Mesenchymal stem cell (in vitro differentiated cells and primary cell): ENCODE measurements around the gene C1orf87.

ENCODE experiments used
- DNase-seq: peaks from one replicate; pipeline ENCODE4 v3.0.0-alpha.2; 2013
- H2AFZ ChIP-seq: one replicate; pipeline ENCODE4 v1.6.1; 2013; ENCODE audit warnings: low read depth, mild to moderate bottlenecking, control low read depth, inconsistent platforms, low read length, moderate library complexity
- H2AK5ac ChIP-seq: 2 replicates; pipeline ENCODE4 v1.6.1; 2013; ENCODE audit warnings: low read length, moderate library complexity, mild to moderate bottlenecking, inconsistent platforms; ENCODE audit not compliant: severe bottlenecking
- H2BK120ac ChIP-seq: one replicate; pipeline ENCODE4 v1.6.1; 2013; ENCODE audit warnings: low read depth, mild to moderate bottlenecking, inconsistent platforms, low read length, moderate library complexity
- H2BK12ac ChIP-seq, 2 experiments: one replicate each; pipeline ENCODE4 v1.6.1; 2013; ENCODE audit warnings: inconsistent platforms in 2 of 2, low read length in 2 of 2, mild to moderate bottlenecking in 2 of 2, moderate library complexity in 2 of 2, control low read depth in 1 of 2
- H2BK15ac ChIP-seq: one replicate; pipeline ENCODE4 v1.6.1; 2013; ENCODE audit warnings: mild to moderate bottlenecking, low read depth, inconsistent platforms; ENCODE audit not compliant: poor library complexity, severe bottlenecking
- H2BK5ac ChIP-seq: 2 replicates; pipeline ENCODE4 v1.6.1; 2013; ENCODE audit warnings: low read depth, mild to moderate bottlenecking, low read length, control low read depth, inconsistent platforms; ENCODE audit not compliant: poor library complexity, severe bottlenecking
- H3K14ac ChIP-seq, 2 experiments: one replicate each; pipeline ENCODE4 v1.6.1; 2013; ENCODE audit warnings: inconsistent platforms in 2 of 2, low read length in 2 of 2, control low read depth in 1 of 2, mild to moderate bottlenecking in 1 of 2, moderate library complexity in 1 of 2
- H3K18ac ChIP-seq, 2 experiments: one replicate each; pipeline ENCODE4 v1.6.1; 2013; ENCODE audit warnings: inconsistent platforms in 2 of 2, low read length in 2 of 2, control low read depth in 1 of 2, low read depth in 1 of 2, mild to moderate bottlenecking in 1 of 2
- H3K23ac ChIP-seq, 2 experiments: one replicate each; pipeline ENCODE4 v1.6.1; 2013; ENCODE audit warnings: inconsistent platforms in 2 of 2, low read length in 2 of 2, mild to moderate bottlenecking in 2 of 2, moderate library complexity in 2 of 2, control low read depth in 1 of 2
- H3K27ac ChIP-seq: 2 replicates; pipeline ENCODE4 v1.5.1; 2013; ENCODE audit warnings: mild to moderate bottlenecking, moderate library complexity, low read length, control low read depth, inconsistent platforms; ENCODE audit not compliant: poor library complexity, severe bottlenecking
- H3K27me3 ChIP-seq, 2 experiments: 2 replicates each; pipeline versions ENCODE4 v1.6.1 to v1.7.0; 2013; ENCODE audit warnings: low read length in 2 of 2, mild to moderate bottlenecking in 2 of 2, moderate library complexity in 2 of 2, control low read depth in 1 of 2, inconsistent platforms in 1 of 2; ENCODE audit not compliant: control insufficient read depth in 1 of 2, insufficient read depth in 1 of 2
- H3K36me3 ChIP-seq, 2 experiments: 2 replicates each; pipeline versions ENCODE4 v1.6.1 to v1.7.0; 2013; ENCODE audit warnings: low read length in 2 of 2, control low read depth in 1 of 2, inconsistent platforms in 1 of 2, low read depth in 1 of 2, mild to moderate bottlenecking in 1 of 2; ENCODE audit not compliant: insufficient read depth in 2 of 2, control insufficient read depth in 1 of 2
- H3K4ac ChIP-seq, 2 experiments: one replicate each; pipeline ENCODE4 v1.6.1; 2013; ENCODE audit warnings: inconsistent platforms in 2 of 2, low read length in 2 of 2, mild to moderate bottlenecking in 2 of 2, moderate library complexity in 2 of 2, control low read depth in 1 of 2, low read depth in 1 of 2
- H3K4me1 ChIP-seq: 2 replicates; pipeline ENCODE4 v1.6.1; 2013; ENCODE audit warnings: low read depth, low read length, control low read depth; ENCODE audit not compliant: control insufficient read depth, insufficient read depth
- H3K4me2 ChIP-seq: 2 replicates; pipeline ENCODE4 v1.6.1; 2013; ENCODE audit warnings: low read length, mild to moderate bottlenecking, inconsistent platforms; ENCODE audit not compliant: poor library complexity, severe bottlenecking
- H3K4me3 ChIP-seq, 2 experiments: 2 replicates each; pipeline versions ENCODE4 v1.5.1 to v1.7.0; 2013; ENCODE audit warnings: low read length in 2 of 2, mild to moderate bottlenecking in 2 of 2, control low read depth in 1 of 2, low read depth in 1 of 2; ENCODE audit not compliant: insufficient read depth in 1 of 2
- H3K79me1 ChIP-seq: replicated peaks from 2 replicates; pipeline ENCODE4 v1.6.1; 2013; ENCODE audit warnings: mild to moderate bottlenecking, control low read depth, low read length, inconsistent platforms; ENCODE audit not compliant: poor library complexity, severe bottlenecking
- H3K9ac ChIP-seq: 2 replicates; pipeline ENCODE4 v1.7.0; 2013; ENCODE audit warnings: mild to moderate bottlenecking, low read length, moderate library complexity
- H3K9me3 ChIP-seq: 2 replicates; pipeline ENCODE4 v1.7.0; 2013; ENCODE audit warnings: mild to moderate bottlenecking, low read length; ENCODE audit not compliant: control insufficient read depth
- H4K8ac ChIP-seq: one replicate; pipeline ENCODE4 v1.6.1; 2013; ENCODE audit warnings: inconsistent platforms, mild to moderate bottlenecking, low read length, moderate library complexity
- H4K91ac ChIP-seq: one replicate; pipeline ENCODE4 v1.6.1; 2013; ENCODE audit warnings: mild to moderate bottlenecking, low read length, inconsistent platforms
- WGBS: methylation state at CpG from one replicate; pipeline ENCODE4 v1.1.7; 2013; ENCODE audit warnings: mixed read lengths; 5-methylcytosine and 5-hydroxymethylcytosine counted together

The C1orf87 gene

DNA sequence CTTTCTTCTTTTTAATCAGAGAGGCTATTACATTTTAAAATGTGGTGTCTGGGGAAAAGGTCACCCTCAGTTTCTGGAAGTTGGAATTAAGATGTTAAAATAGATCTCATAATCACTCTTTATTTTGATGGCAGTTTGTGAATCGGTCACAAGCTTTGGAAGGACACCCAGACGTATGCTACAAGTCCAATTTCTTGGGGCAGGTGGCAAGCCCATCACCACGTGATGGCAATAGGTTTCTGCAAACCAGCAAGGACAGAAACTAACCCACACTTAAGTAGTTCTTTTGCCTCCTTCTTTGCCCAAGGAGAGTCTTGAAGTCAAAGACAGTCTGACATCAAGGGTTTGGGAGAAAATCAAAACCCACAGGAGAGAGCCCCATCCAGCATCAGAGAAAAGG, 72.9 kb downstream of the C1orf87 start:
- Histone ChIP-seq H4K8ac (no peak overlapping the region), H4K91ac (no peak overlapping the region), H3K4ac (no peak overlapping the region), H3K79me1 (no peaks in the 10 kb centered on the region), H3K4me1 (peaks cover 2% of the 10 kb centered on the region), H3K27ac (no peak overlapping the region), H2BK120ac (no peak overlapping the region), H3K4me3 (no peak overlapping the region), H3K27me3 (peaks cover 0 to 4% of the 10 kb centered on the region in 2 experiments), H3K23ac (no peak overlapping the region), H2BK12ac (no peak overlapping the region), H3K14ac (no peak overlapping the region), H2BK5ac (no peak overlapping the region), H2BK15ac (no peak overlapping the region), H3K36me3 (no peaks in the 10 kb centered on the region), H3K18ac (no peak overlapping the region), H3K9me3 (no peaks in the 10 kb centered on the region), H3K4me2 (no peak overlapping the region), H2AK5ac (no peak overlapping the region), H3K9ac (no peak overlapping the region), H2AFZ (no peak overlapping the region)
- WGBS, result 87% methylated on average over 3 of the region's 3 CpGs
- no peak for DNase-seq

DNA sequence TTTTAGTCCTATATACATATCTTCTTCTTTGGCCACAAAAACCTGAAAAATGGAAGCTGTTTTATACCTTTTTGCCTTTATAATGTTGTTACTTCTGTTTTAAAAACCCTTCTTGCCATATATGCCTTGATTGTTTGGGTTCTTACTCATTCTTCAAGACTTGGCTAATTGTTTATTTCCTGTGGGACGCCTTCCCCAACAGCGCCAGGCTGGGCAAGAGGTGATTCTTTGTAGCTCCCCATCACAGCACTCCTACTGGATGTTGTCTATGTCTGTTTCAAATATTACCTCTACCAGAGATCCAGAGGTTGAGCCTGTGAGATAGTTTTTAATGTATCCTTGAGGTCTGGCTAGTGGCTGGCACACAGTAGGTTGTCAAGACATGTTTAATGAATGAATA, 73.8 kb downstream of the C1orf87 start:
- no peak overlapping the region for H2AK5ac ChIP-seq
- 68% methylated on average over 2 of the region's 2 CpGs for WGBS

DNA sequence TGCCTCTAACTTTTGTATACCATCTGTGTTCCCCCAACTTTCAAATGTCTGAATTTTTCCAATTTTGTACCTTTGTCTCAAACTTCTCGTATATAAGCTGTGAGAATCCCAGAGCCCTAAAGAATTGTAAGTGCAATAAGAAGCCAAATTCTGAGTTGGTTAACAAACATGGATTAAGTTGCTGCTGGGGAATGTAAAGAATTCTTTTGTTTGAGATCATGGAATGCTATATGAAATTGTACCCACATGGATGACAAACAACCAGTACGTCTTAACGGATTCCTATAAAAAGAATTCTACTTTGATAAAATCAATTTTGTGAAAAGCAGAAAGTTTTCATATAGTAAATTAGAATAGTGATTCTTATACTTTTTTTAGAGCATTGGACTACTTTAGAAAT, 74.6 kb downstream of the C1orf87 start:
- Histone ChIP-seq H2AK5ac (no peak overlapping the region), H3K9ac (no peak overlapping the region), H4K91ac (no peak overlapping the region), H2AFZ (no peak overlapping the region), H3K14ac (no peak overlapping the region), H2BK15ac (no peak overlapping the region), H3K4me1 (peaks cover 2% of the 10 kb centered on the region), H3K27me3 (peaks cover 0 to 4% of the 10 kb centered on the region in 2 experiments), H3K79me1 (no peaks in the 10 kb centered on the region), H3K23ac (no peak overlapping the region), H3K4ac (no peak overlapping the region), H3K27ac (no peak overlapping the region), H3K9me3 (no peaks in the 10 kb centered on the region), H2BK120ac (no peak overlapping the region), H3K36me3 (no peaks in the 10 kb centered on the region), H3K4me2 (no peak overlapping the region), H2BK5ac (no peak overlapping the region), H4K8ac (no peak overlapping the region), H3K18ac (no peak overlapping the region), H2BK12ac (no peak overlapping the region), H3K4me3 (no peak overlapping the region)
- WGBS, result 80% methylated on average over 1 of the region's 3 CpGs
- no peak for DNase-seq

More for the DNA sequence above, 73.8 kb downstream of the C1orf87 start:
- Histone ChIP-seq H3K9me3 (no peaks in the 10 kb centered on the region), H3K9ac (no peak overlapping the region), H3K18ac (no peak overlapping the region), H3K4me1 (peaks cover 2% of the 10 kb centered on the region), H3K36me3 (no peaks in the 10 kb centered on the region), H2BK120ac (no peak overlapping the region), H3K79me1 (no peaks in the 10 kb centered on the region), H2AFZ (no peak overlapping the region), H3K4me2 (no peak overlapping the region), H2BK5ac (no peak overlapping the region), H3K23ac (no peak overlapping the region), H3K27ac (no peak overlapping the region), H2BK15ac (no peak overlapping the region), H3K27me3 (peaks cover 0 to 4% of the 10 kb centered on the region in 2 experiments), H3K14ac (no peak overlapping the region), H4K8ac (no peak overlapping the region), H3K4ac (no peak overlapping the region), H4K91ac (no peak overlapping the region), H3K4me3 (no peak overlapping the region), H2BK12ac (no peak overlapping the region)
- no peak for DNase-seq

DNA sequence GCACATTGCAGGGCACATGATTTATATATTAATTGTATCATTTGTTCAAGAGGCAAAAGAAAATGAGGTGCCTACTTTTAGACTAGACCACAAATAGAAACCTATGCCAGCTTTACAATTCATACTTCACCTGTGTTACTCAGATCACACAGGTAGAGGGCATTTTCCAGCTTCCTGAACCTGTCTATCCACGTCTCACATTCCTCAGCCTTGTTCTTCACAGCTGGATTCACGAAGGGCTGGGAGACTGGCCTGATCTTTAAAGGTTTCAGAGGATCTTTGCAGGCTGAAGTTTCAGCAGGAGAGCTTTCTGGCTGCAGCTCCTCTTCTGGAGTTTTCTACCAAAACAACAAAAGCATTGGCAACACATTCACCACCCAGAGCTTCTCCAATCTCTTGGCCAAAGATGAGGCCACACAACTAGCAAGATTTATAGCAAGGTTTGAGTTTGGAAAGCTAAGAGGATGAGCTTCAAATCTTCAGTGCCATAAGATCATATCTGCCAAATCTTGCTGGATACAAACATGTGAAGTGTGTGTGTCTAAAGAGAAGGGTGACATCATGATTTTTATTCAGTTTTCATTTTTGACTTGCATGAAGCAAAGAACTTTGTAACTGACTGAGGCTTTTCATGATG, 76.0 kb downstream of the C1orf87 start:
- peak overlapping the region; percentile 67 for H2AK5ac ChIP-seq
- peaks cover 0 to 4% of the 10 kb centered on the region in 2 experiments for H3K27me3 ChIP-seq
- H2AFZ ChIP-seq, result no peak overlapping the region
- H3K9me3 ChIP-seq, result no peaks in the 10 kb centered on the region
- no peak overlapping the region for H2BK12ac ChIP-seq
- H3K4me3 ChIP-seq, result no peak overlapping the region
- H2BK5ac ChIP-seq, result no peak overlapping the region
- no peak overlapping the region for H3K18ac ChIP-seq
- H3K27ac ChIP-seq, result no peak overlapping the region
- no peak overlapping the region for H3K14ac ChIP-seq
- H2BK120ac ChIP-seq, result no peak overlapping the region
- no peaks in the 10 kb centered on the region for H3K79me1 ChIP-seq
- H4K8ac ChIP-seq, result no peak overlapping the region
- 26% methylated on average over 2 of the region's 2 CpGs for WGBS
- no peak overlapping the region for H2BK15ac ChIP-seq
- H4K91ac ChIP-seq, result no peak overlapping the region
- peaks cover 4% of the 10 kb centered on the region for H3K4me1 ChIP-seq
- no peak overlapping the region for H3K23ac ChIP-seq
- DNase-seq, result no peak
- H3K4me2 ChIP-seq, result no peak overlapping the region
- H3K36me3 ChIP-seq, result no peaks in the 10 kb centered on the region
- no peak overlapping the region for H3K4ac ChIP-seq
- H3K9ac ChIP-seq, result no peak overlapping the region
